CD4-positive, alpha-beta T cell (primary cell): Measurements from ENCODE around the gene RGS2. TPM values are rescaled to one million over a fixed set of nuclear protein-coding genes. Genes with fewer than 3 reads are reported as not detected.

Experiments used
- ATAC-seq: fragments of 200-7000 bp; cut with Tn5 transposase; one replicate; pipeline ENCODE4 v1.10.0; 2022; ENCODE audit warnings: mild to moderate bottlenecking; ENCODE audit not compliant: poor library complexity
- CTCF ChIA-PET: fragments of 350-600 bp; sonication (Branson Sonifier 250); formaldehyde crosslinking; loops from one replicate; lab custom pipeline; 2021; ENCODE audit warnings: antibody characterized with exemption, inconsistent platforms; lab: Charles Lee
- POLR2A ChIA-PET: fragments of 350-600 bp; sonication (Branson Sonifier 250); formaldehyde crosslinking; loops from one replicate; lab custom pipeline; 2021; ENCODE audit warnings: antibody characterized with exemption, inconsistent platforms; lab: Charles Lee
- DNase-seq, 14 experiments: peaks; one replicate each; pipeline ENCODE4 v3.0.0-alpha.2; 2013 to 2020; ENCODE audit warnings: mixed read lengths in 2 of 14
- H3K27ac ChIP-seq, 2 donors: one replicate each; pipeline versions ENCODE4 v1.5.1 to v1.7.0; 2013; ENCODE audit warnings: low read length in 2 of 2, low read depth in 1 of 2, mild to moderate bottlenecking in 1 of 2
- H3K27me3 ChIP-seq, 2 experiments: 1 replicate in 1 of 2; 2 replicates in 1 of 2; pipeline versions ENCODE4 v1.6.1 to v1.7.0; 2013; ENCODE audit warnings: low read length in 2 of 2, control low read depth in 1 of 2, mild to moderate bottlenecking in 1 of 2, moderate library complexity in 1 of 2; ENCODE audit not compliant: insufficient read depth in 2 of 2, control insufficient read depth in 1 of 2
- H3K36me3 ChIP-seq: one replicate; pipeline ENCODE4 v1.6.1; 2013; ENCODE audit warnings: low read length, control low read depth; ENCODE audit not compliant: insufficient read depth
- H3K4me1 ChIP-seq: one replicate; pipeline ENCODE4 v1.6.1; 2013; ENCODE audit warnings: low read length, control low read depth; ENCODE audit not compliant: insufficient read depth
- H3K4me3 ChIP-seq: one replicate; pipeline ENCODE4 v1.5.1; 2013; ENCODE audit warnings: mild to moderate bottlenecking, low read length, moderate library complexity
- H3K9me3 ChIP-seq, 2 experiments: 1 replicate in 1 of 2; 2 replicates in 1 of 2; pipeline versions ENCODE4 v1.6.1 to v1.7.0; 2013; ENCODE audit warnings: low read length in 2 of 2, mild to moderate bottlenecking in 2 of 2, control low read depth in 1 of 2, moderate library complexity in 1 of 2; ENCODE audit not compliant: control insufficient read depth in 1 of 2, insufficient read depth in 1 of 2
- H3K27ac Mint-ChIP-seq: one replicate; pipeline ENCODE4 v1.8.0; 2020; ENCODE audit warnings: mixed read lengths
- H3K27me3 Mint-ChIP-seq: one replicate; pipeline ENCODE4 v1.8.0; 2021; ENCODE audit warnings: mixed read lengths
- H3K36me3 Mint-ChIP-seq: one replicate; pipeline ENCODE4 v1.8.0; 2021; ENCODE audit warnings: low read depth, mixed read lengths
- H3K4me1 Mint-ChIP-seq: one replicate; pipeline ENCODE4 v1.8.0; 2021; ENCODE audit warnings: low read depth, mixed read lengths
- H3K4me3 Mint-ChIP-seq: one replicate; pipeline ENCODE4 v1.8.0; 2020; ENCODE audit warnings: mild to moderate bottlenecking, mixed read lengths
- H3K9me3 Mint-ChIP-seq: one replicate; pipeline ENCODE4 v1.8.0; 2020; ENCODE audit warnings: mixed read lengths
- CTCF ChIP-seq: fragments of 200-600 bp; IDR thresholded peaks from one replicate; pipeline ENCODE4 v1.8.0; 2022; ENCODE audit warnings: antibody characterized with exemption, mild to moderate bottlenecking
- intact Hi-C, 2 experiments: fragments of 100-400 bp; cut with DNase I in 1 of 2; cut with micrococcal nuclease in 1 of 2; formaldehyde crosslinking; loops; one replicate each; pipeline versions ENCODE4 v1.15.1 to v1.9.0; 2023 to 2025; cut with DNase I, micrococcal nuclease
- total RNA-seq, 174 experiments: library from RNA in 2 of 174; stranded (reverse) in 2 of 174; gene quantifications; one replicate each; pipeline ENCODE4 v1.2.3 and lab custom pipeline; 2021 to 2026

Gene RGS2
- total RNA-seq, 2 experiments from 2014 or later, result 142 to 155 TPM

- Mint-ChIP-seq H3K4me1 (peaks cover 5% of the 10 kb centered on the region), H3K27ac (no peak overlapping the region), H3K27me3 (no peaks in the 10 kb centered on the region), H3K4me3 (no peak overlapping the region), H3K36me3 (peaks cover 4% of the 10 kb centered on the region), H3K9me3 (no peaks in the 10 kb centered on the region)
- peaks cover 11% of the 10 kb centered on the region for H3K36me3 ChIP-seq
- no peaks in the 10 kb centered on the region for H3K4me1 ChIP-seq
- intact Hi-C loops, result loop anchor here in 1 of 2 experiments (5.0 kb wide), 1 partner anchor 1482 kb away; no protein-coding TSS in a partner anchor
- ATAC-seq (no peak), DNase-seq (no peak)
- ChIA-PET POLR2A (interaction anchor here (1.3 kb wide), 1 partner anchor 8 kb away, joined by 5 read pairs; no protein-coding TSS in a partner anchor), CTCF (interaction anchor here (0.6 to 1.2 kb wide), 2 partner anchors 9 to 66 kb away, joined by 3 read pairs; no protein-coding TSS in a partner anchor)
- no peak overlapping the region for H3K4me3 ChIP-seq
- H3K27me3 ChIP-seq, result no peaks in the 10 kb centered on the region
- no peaks in the 10 kb centered on the region for H3K9me3 ChIP-seq
- no peak for TF ChIP-seq CTCF
- no peak overlapping the region for H3K27ac ChIP-seq
Measured at GRCh38 chr1:192814805-192815204, 6.0 kb downstream of the RGS2 start.

GRCh38 chr1:192817246-192817645 lies 8.4 kb downstream of the RGS2 start:
- Histone ChIP-seq H3K4me1 (no peaks in the 10 kb centered on the region), H3K36me3 (no peaks in the 10 kb centered on the region), H3K27me3 (no peaks in the 10 kb centered on the region), H3K4me3 (no peak overlapping the region), H3K9me3 (no peaks in the 10 kb centered on the region), H3K27ac (no peak overlapping the region)
- Mint-ChIP-seq H3K9me3 (no peaks in the 10 kb centered on the region), H3K4me1 (no peaks in the 10 kb centered on the region), H3K27ac (no peak overlapping the region), H3K4me3 (no peak overlapping the region), H3K27me3 (no peaks in the 10 kb centered on the region), H3K36me3 (no peaks in the 10 kb centered on the region)
- intact Hi-C loops, result no loop called here
- DNase-seq, result no peak
- CTCF ChIA-PET, result interaction anchor here (1.1 kb wide), 1 partner anchor 8 kb away, joined by 3 read pairs; the partner anchor contains the start of gene RGS2
- TF ChIP-seq CTCF, result no peak
- no peak for ATAC-seq
- POLR2A ChIA-PET, result no interaction called here

GRCh38 chr1:192821296-192821695 lies 12.5 kb downstream of the RGS2 start:
- Histone ChIP-seq H3K9me3 (no peaks in the 10 kb centered on the region), H3K36me3 (no peaks in the 10 kb centered on the region), H3K4me3 (no peak overlapping the region), H3K27ac (no peak overlapping the region), H3K27me3 (no peaks in the 10 kb centered on the region), H3K4me1 (no peaks in the 10 kb centered on the region)
- no peak for ATAC-seq
- no peak for DNase-seq
- TF ChIP-seq CTCF, result no peak
- H3K9me3 Mint-ChIP-seq, result no peaks in the 10 kb centered on the region
- no peaks in the 10 kb centered on the region for H3K36me3 Mint-ChIP-seq
- H3K4me1 Mint-ChIP-seq, result no peaks in the 10 kb centered on the region
- no peak overlapping the region for H3K4me3 Mint-ChIP-seq
- peaks cover 12% of the 10 kb centered on the region for H3K27me3 Mint-ChIP-seq
- intact Hi-C loops, result no loop called here
- CTCF ChIA-PET, result no interaction called here
- no peak overlapping the region for H3K27ac Mint-ChIP-seq
- POLR2A ChIA-PET, result no interaction called here
